ENCODE data around the gene EN1. TPM values are rescaled to one million over a fixed set of nuclear protein-coding genes. Genes with fewer than 3 reads are reported as not detected.
A peak's percentile ranks its signal among the peaks of the same experiment; 100 is the strongest.

The EN1 gene
- total and polyA plus RNA-seq, 2 of the 13 experiments (the other 11 are each of a cell fraction or from before 2014, with no cell fraction given) = not detected

DNA sequence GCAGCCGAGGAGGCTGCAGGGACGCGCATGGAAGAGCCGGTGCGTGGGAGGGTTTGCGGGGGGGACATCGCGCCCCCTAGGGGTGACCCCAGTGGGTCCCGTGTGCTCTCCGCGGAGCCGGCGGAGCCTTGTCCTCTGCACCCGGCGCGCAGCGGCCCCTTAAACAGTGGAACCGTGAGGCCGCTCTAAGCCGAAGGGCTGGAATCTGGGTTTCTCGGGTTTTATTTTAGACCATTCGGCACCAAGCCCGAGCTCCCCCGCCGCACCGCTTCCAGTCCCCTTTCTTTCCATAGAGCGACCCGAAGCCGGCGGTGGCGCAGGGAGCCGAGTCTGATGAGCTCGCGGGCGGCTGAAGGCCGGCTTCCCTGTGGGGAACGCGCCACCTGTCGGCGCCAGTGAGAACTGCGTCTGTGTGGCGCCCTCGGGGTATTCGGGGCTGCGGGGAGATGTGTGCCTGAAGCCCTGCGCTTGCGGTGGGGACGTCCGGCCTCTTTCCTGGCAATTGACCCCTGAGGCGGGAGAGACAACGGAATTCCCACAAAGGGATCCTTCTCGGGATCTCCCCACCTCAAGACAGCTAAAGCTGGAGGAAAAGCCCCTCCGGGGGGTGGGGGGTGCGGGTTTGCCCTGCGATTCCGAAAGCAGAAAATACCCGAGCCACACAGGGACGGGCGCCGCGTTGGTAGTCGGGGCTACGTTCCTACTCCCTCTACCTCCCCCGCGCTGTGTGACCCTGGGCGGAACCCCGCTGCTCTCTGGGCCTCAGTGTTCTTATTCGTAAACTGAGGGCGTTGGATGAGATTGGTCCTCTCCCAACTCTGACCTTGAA, 8.2 kb upstream of the EN1 start (continued):
- no peak for TF ChIP-seq ZSCAN29 (CRISPR knock-in tag; conservative IDR thresholded peaks at IDR 0.05)
- no peak for TF ChIP-seq MIER3 (CRISPR knock-in tag; IDR thresholded peaks at IDR 0.05; ENCODE audit: borderline replicate concordance)
- TF ChIP-seq LCORL (IDR thresholded peaks at IDR 0.05) = no peak
- TF ChIP-seq LCORL (CRISPR knock-in tag; IDR thresholded peaks at IDR 0.05) = no peak
- TF ChIP-seq ZFP41 (CRISPR knock-in tag; IDR thresholded peaks at IDR 0.05; ENCODE audit: borderline replicate concordance) = no peak
- TF ChIP-seq MBD4 (IDR thresholded peaks at IDR 0.05; ENCODE audit: borderline replicate concordance, low read length) = no peak
- TF ChIP-seq ZIK1 (CRISPR knock-in tag; IDR thresholded peaks at IDR 0.05; ENCODE audit: borderline replicate concordance, low read depth) = no peak
- no peak for TF ChIP-seq PHF21A (CRISPR knock-in tag; IDR thresholded peaks at IDR 0.05)
- TF ChIP-seq, protein P1, sequence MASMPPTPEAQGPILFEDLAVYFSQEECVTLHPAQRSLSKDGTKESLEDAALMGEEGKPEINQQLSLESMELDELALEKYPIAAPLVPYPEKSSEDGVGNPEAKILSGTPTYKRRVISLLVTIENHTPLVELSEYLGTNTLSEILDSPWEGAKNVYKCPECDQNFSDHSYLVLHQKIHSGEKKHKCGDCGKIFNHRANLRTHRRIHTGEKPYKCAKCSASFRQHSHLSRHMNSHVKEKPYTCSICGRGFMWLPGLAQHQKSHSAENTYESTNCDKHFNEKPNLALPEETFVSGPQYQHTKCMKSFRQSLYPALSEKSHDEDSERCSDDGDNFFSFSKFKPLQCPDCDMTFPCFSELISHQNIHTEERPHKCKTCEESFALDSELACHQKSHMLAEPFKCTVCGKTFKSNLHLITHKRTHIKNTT (CRISPR knock-in tag; IDR thresholded peaks at IDR 0.05) = no peak
- no peak for TF ChIP-seq ZKSCAN8 (CRISPR knock-in tag; IDR thresholded peaks at IDR 0.05; ENCODE audit: borderline replicate concordance)
- TF ChIP-seq HOXA3 (CRISPR knock-in tag; IDR thresholded peaks at IDR 0.05) = peak; percentile 26; the same call in 1 of the 2 replicates
- peak; percentile 17; the same call in 1 of the 2 replicates for TF ChIP-seq NFE2L2 (IDR thresholded peaks at IDR 0.05; ENCODE audit: low read length)
- no peak for TF ChIP-seq ZNF83 (CRISPR knock-in tag; IDR thresholded peaks at IDR 0.05; ENCODE audit: borderline replicate concordance)
- TF ChIP-seq, protein P2, sequence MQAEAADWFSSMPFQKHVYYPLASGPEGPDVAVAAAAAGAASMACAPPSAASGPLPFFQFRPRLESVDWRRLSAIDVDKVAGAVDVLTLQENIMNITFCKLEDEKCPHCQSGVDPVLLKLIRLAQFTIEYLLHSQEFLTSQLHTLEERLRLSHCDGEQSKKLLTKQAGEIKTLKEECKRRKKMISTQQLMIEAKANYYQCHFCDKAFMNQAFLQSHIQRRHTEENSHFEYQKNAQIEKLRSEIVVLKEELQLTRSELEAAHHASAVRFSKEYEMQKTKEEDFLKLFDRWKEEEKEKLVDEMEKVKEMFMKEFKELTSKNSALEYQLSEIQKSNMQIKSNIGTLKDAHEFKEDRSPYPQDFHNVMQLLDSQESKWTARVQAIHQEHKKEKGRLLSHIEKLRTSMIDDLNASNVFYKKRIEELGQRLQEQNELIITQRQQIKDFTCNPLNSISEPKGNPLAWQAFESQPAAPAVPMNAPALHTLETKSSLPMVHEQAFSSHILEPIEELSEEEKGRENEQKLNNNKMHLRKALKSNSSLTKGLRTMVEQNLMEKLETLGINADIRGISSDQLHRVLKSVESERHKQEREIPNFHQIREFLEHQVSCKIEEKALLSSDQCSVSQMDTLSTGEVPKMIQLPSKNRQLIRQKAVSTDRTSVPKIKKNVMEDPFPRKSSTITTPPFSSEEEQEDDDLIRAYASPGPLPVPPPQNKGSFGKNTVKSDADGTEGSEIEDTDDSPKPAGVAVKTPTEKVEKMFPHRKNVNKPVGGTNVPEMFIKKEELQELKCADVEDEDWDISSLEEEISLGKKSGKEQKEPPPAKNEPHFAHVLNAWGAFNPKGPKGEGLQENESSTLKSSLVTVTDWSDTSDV (CRISPR knock-in tag; IDR thresholded peaks at IDR 0.05) = no peak
- TF ChIP-seq, protein P3, sequence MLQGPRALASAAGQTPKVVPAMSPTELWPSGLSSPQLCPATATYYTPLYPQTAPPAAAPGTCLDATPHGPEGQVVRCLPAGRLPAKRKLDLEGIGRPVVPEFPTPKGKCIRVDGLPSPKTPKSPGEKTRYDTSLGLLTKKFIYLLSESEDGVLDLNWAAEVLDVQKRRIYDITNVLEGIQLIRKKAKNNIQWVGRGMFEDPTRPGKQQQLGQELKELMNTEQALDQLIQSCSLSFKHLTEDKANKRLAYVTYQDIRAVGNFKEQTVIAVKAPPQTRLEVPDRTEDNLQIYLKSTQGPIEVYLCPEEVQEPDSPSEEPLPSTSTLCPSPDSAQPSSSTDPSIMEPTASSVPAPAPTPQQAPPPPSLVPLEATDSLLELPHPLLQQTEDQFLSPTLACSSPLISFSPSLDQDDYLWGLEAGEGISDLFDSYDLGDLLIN (CRISPR knock-in tag; IDR thresholded peaks at IDR 0.05; ENCODE audit: borderline replicate concordance) = no peak
- TF ChIP-seq SSRP1 (CRISPR knock-in tag; IDR thresholded peaks at IDR 0.05) = 0 out of 2 replicates have a peak, but pooled peaks have one; percentile 50
- no peak for TF ChIP-seq MED1 (CRISPR knock-in tag; IDR thresholded peaks at IDR 0.05)
- no peak; the same call in 1 of the 2 replicates for TF ChIP-seq ZNF33B (CRISPR knock-in tag; IDR thresholded peaks at IDR 0.05)
- TF ChIP-seq TBX2 (CRISPR knock-in tag; IDR thresholded peaks at IDR 0.05; ENCODE audit: borderline replicate concordance) = no peak; the same call in 1 of the 2 replicates
- no peak for TF ChIP-seq ZNF367 (CRISPR knock-in tag; IDR thresholded peaks at IDR 0.05; ENCODE audit: borderline replicate concordance)
- 0 out of 2 replicates have a peak, but pooled peaks have one; percentile 78 for TF ChIP-seq ZFP90 (CRISPR knock-in tag; IDR thresholded peaks at IDR 0.05; ENCODE audit: borderline replicate concordance)
- TF ChIP-seq, protein P4, sequence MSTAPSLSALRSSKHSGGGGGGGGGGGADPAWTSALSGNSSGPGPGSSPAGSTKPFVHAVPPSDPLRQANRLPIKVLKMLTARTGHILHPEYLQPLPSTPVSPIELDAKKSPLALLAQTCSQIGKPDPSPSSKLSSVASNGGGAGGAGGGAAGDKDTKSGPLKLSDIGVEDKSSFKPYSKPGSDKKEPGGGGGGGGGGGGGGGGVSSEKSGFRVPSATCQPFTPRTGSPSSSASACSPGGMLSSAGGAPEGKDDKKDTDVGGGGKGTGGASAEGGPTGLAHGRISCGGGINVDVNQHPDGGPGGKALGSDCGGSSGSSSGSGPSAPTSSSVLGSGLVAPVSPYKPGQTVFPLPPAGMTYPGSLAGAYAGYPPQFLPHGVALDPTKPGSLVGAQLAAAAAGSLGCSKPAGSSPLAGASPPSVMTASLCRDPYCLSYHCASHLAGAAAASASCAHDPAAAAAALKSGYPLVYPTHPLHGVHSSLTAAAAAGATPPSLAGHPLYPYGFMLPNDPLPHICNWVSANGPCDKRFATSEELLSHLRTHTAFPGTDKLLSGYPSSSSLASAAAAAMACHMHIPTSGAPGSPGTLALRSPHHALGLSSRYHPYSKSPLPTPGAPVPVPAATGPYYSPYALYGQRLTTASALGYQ (CRISPR knock-in tag; IDR thresholded peaks at IDR 0.05) = no peak
- no peak for TF ChIP-seq ZNF567 (CRISPR knock-in tag; IDR thresholded peaks at IDR 0.05; ENCODE audit: borderline replicate concordance)
- TF ChIP-seq ZNF879 (CRISPR knock-in tag; IDR thresholded peaks at IDR 0.05) = no peak
